DOHH2 (cell line): ENCODE results near the gene RAE1.

Experiments
- H3F3A ChIP-seq: fragments of 200-600 bp; sonication (generic), shearing (Covaris generic); 2 replicates; pipeline ENCODE4 v1.6.0; 2016; ENCODE audit warnings: antibody characterized with exemption, mild to moderate bottlenecking; ENCODE audit not compliant: control insufficient read depth, insufficient read depth
- H3K27ac ChIP-seq: fragments of 200-600 bp; sonication (generic); 2 replicates; pipeline ENCODE4 v1.5.1; 2014; ENCODE audit warnings: low read depth, mild to moderate bottlenecking, low read length, moderate library complexity
- H3K27me3 ChIP-seq: fragments of 200-600 bp; sonication (generic); 2 replicates; pipeline ENCODE4 v1.6.1; 2014; ENCODE audit warnings: mild to moderate bottlenecking, low read length, mixed read lengths; ENCODE audit not compliant: control insufficient read depth
- H3K36me3 ChIP-seq: fragments of 200-600 bp; sonication (generic); 2 replicates; pipeline ENCODE4 v1.6.1; 2014; ENCODE audit warnings: mild to moderate bottlenecking, low read length, moderate library complexity, mixed read lengths; ENCODE audit not compliant: control insufficient read depth
- H3K4me1 ChIP-seq: fragments of 200-600 bp; sonication (generic); 2 replicates; pipeline ENCODE4 v1.6.1; 2014; ENCODE audit warnings: mild to moderate bottlenecking, low read length, mixed read lengths; ENCODE audit not compliant: control insufficient read depth
- H3K4me2 ChIP-seq: fragments of 200-600 bp; sonication (generic); 2 replicates; pipeline ENCODE4 v1.6.0; 2014; ENCODE audit warnings: mild to moderate bottlenecking, low read length, moderate library complexity
- H3K4me3 ChIP-seq: fragments of 200-600 bp; sonication (generic); 2 replicates; pipeline ENCODE4 v1.5.1; 2014; ENCODE audit warnings: mild to moderate bottlenecking, low read length, mixed read lengths
- H3K79me2 ChIP-seq: fragments of 200-600 bp; sonication (generic); 2 replicates; pipeline ENCODE4 v1.6.1; 2014; ENCODE audit warnings: mild to moderate bottlenecking, low read length, mixed read lengths; ENCODE audit not compliant: control insufficient read depth
- H3K9me2 ChIP-seq: fragments of 200-600 bp; sonication (generic); replicated peaks from 2 replicates; pipeline ENCODE4 v1.6.1; 2014; ENCODE audit warnings: mild to moderate bottlenecking, low read length, mixed read lengths; ENCODE audit not compliant: control insufficient read depth
- H3K9me3 ChIP-seq: fragments of 200-600 bp; sonication (generic); 2 replicates; pipeline ENCODE4 v1.6.1; 2014; ENCODE audit warnings: antibody characterized with exemption, low read length, mixed read lengths; ENCODE audit not compliant: control insufficient read depth, insufficient read depth
- H4K20me1 ChIP-seq: fragments of 200-600 bp; sonication (generic); 2 replicates; pipeline ENCODE4 v1.6.0; 2014; ENCODE audit warnings: low read depth, mild to moderate bottlenecking, antibody characterized with exemption, low read length, moderate library complexity; ENCODE audit not compliant: control insufficient read depth, insufficient read depth
- CTCF ChIP-seq: fragments of 200-600 bp; sonication (generic); IDR thresholded peaks from one replicate; pipeline ENCODE4 v1.5.1; 2014; ENCODE audit warnings: antibody characterized with exemption, mild to moderate bottlenecking, low read depth, low read length; ENCODE audit not compliant: poor library complexity, severe bottlenecking
- EZH2phosphoT487 ChIP-seq: fragments of 200-600 bp; sonication (generic); IDR thresholded peaks from 2 replicates; pipeline ENCODE4 v1.6.1; 2017; ENCODE audit warnings: borderline replicate concordance, mild to moderate bottlenecking, antibody characterized with exemption, low read length, moderate library complexity, mixed read lengths

RAE1 gene

GRCh38 chr20:57414867-57415592, 64.0 kb downstream of the RAE1 start:
- TF ChIP-seq EZH2phosphoT487 (no peak), CTCF (no peak)

GRCh38 chr20:57415771-57416170, 64.7 kb downstream of the RAE1 start:
- H3K9me3 ChIP-seq, result no peaks in the 10 kb centered on the region
- no peak overlapping the region for H3K4me2 ChIP-seq
- H3K27ac ChIP-seq, result no peak overlapping the region
- H3K36me3 ChIP-seq, result no peaks in the 10 kb centered on the region
- 0 out of 2 replicates have a peak, but pooled peaks cover 3% of the 10 kb centered on the region for H3K27me3 ChIP-seq
- no peak for TF ChIP-seq EZH2phosphoT487
- TF ChIP-seq CTCF, result no peak
- no peaks in the 10 kb centered on the region for H3K79me2 ChIP-seq
- H3F3A ChIP-seq, result no peaks in the 10 kb centered on the region
- H3K4me3 ChIP-seq, result no peak overlapping the region
- no peaks in the 10 kb centered on the region for H3K9me2 ChIP-seq
- no peaks in the 10 kb centered on the region; the same call in 1 of the 2 replicates for H4K20me1 ChIP-seq
- H3K4me1 ChIP-seq, result no peaks in the 10 kb centered on the region

More at GRCh38 chr20:57414867-57415592, 64.0 kb downstream of the RAE1 start:
- H3K36me3 ChIP-seq, result peaks cover under 1% of the 10 kb centered on the region
- H3K27ac ChIP-seq, result no peak overlapping the region
- H3K4me3 ChIP-seq, result no peak overlapping the region
- no peaks in the 10 kb centered on the region; the same call in 1 of the 2 replicates for H4K20me1 ChIP-seq
- H3K27me3 ChIP-seq, result 0 out of 2 replicates have a peak, but pooled peaks cover 3% of the 10 kb centered on the region
- no peaks in the 10 kb centered on the region for H3K4me1 ChIP-seq
- H3K9me3 ChIP-seq, result no peaks in the 10 kb centered on the region
- H3K79me2 ChIP-seq, result no peaks in the 10 kb centered on the region
- peaks cover 2% of the 10 kb centered on the region; the same call in 1 of the 2 replicates for H3F3A ChIP-seq
- no peaks in the 10 kb centered on the region for H3K9me2 ChIP-seq
- H3K4me2 ChIP-seq, result no peak overlapping the region

- H3K9me2 ChIP-seq, result no peaks in the 10 kb centered on the region
- H3K27ac ChIP-seq, result no peak overlapping the region
- H3K36me3 ChIP-seq, result no peaks in the 10 kb centered on the region
- no peaks in the 10 kb centered on the region for H3F3A ChIP-seq
- no peak overlapping the region for H3K4me3 ChIP-seq
- no peak overlapping the region for H3K4me2 ChIP-seq
- no peaks in the 10 kb centered on the region; the same call in 1 of the 2 replicates for H4K20me1 ChIP-seq
- H3K9me3 ChIP-seq, result no peaks in the 10 kb centered on the region
- H3K27me3 ChIP-seq, result 0 out of 2 replicates have a peak, but pooled peaks cover 3% of the 10 kb centered on the region
- no peaks in the 10 kb centered on the region for H3K79me2 ChIP-seq
- no peaks in the 10 kb centered on the region for H3K4me1 ChIP-seq
- no peak for TF ChIP-seq EZH2phosphoT487
- TF ChIP-seq CTCF, result no peak
These were observed 65.4 kb downstream of the RAE1 start for GRCh38 chr20:57416296-57417022.
